Large intestine (tissue), 3 donors: ENCODE data around the gene HRCT1. TPM values are rescaled to one million over a fixed set of nuclear protein-coding genes. Genes with fewer than 3 reads are reported as not detected.
A peak's percentile ranks its signal among the peaks of the same experiment; 100 is the strongest.
"Not testable (repeated sequence)": the region's sequence is repeated elsewhere in the genome, so short reads cannot be mapped to it uniquely, and the experiment has no call there.

Experiments
- DNase-seq, 2 donors: peaks; one replicate each; pipeline versions ENCODE4 v3.0.0 to v3.0.0-alpha.2; 2013
- H3K27ac ChIP-seq: one replicate; pipeline ENCODE4 v1.5.1; 2013; ENCODE audit warnings: low read length
- H3K27me3 ChIP-seq: 2 replicates; pipeline ENCODE4 v1.6.1; 2013; ENCODE audit warnings: low read length; ENCODE audit not compliant: control insufficient read depth, insufficient read depth
- H3K36me3 ChIP-seq: 2 replicates; pipeline ENCODE4 v1.6.1; 2013; ENCODE audit warnings: low read length; ENCODE audit not compliant: control insufficient read depth, insufficient read depth
- H3K4me1 ChIP-seq: one replicate; pipeline ENCODE4 v1.6.1; 2013; ENCODE audit warnings: low read length; ENCODE audit not compliant: control insufficient read depth, insufficient read depth
- H3K4me3 ChIP-seq: one replicate; pipeline ENCODE4 v1.5.1; 2013; ENCODE audit warnings: low read length
- H3K9me3 ChIP-seq: one replicate; pipeline ENCODE4 v1.6.1; 2013; ENCODE audit warnings: mild to moderate bottlenecking, low read depth, low read length, moderate library complexity; ENCODE audit not compliant: control insufficient read depth
- whole genome bisulfite sequencing: methylation state at CpG from one replicate; pipeline ENCODE4 v1.1.5; 2013; ENCODE audit warnings: low lambda C conversion rate; ENCODE audit not compliant: insufficient coverage; 5-methylcytosine and 5-hydroxymethylcytosine counted together
- polyA plus RNA-seq: library from polyadenylated mRNA; unstranded; fragments of 120-200 nt; gene quantifications from one replicate; pipeline ENCODE4 v1.2.1, GENCODE V29; 2013

HRCT1 gene
- polyA plus RNA-seq, 1 donor = 1.6 TPM

DNA sequence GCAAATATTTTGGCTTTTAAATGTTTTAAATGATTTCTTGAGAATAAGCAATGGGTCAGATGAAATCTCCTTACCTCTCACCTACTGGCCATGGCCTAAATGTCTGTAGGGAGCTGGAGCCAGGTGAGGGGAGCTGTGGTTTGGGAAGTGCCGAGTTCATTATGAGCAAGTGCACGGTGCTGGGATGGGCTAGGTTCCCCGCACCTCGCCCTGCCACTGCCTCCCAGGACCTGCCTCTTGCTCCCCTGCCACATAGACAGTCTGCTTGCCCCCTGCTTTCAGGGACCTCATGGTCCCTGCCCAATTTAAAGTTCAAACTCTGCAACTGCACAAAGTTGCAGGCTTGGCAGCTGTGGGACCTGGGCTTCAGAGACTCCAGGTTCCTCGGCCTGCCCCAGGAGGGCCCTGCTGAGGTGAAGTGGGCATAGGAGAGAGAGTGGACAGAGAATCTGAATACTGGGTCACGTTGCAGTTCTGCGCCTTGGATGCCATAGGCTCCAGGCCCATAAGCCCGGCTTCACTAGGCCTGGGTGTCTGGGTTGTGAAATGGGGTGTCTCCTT is 41.2 kb upstream of the HRCT1 start:
- no CpG with 5 or more reads among the region's 8 CpGs for WGBS
- Histone ChIP-seq H3K36me3 (no peaks in the 10 kb centered on the region), H3K27me3 (peaks cover 14% of the 10 kb centered on the region), H3K4me1 (peaks cover 3% of the 10 kb centered on the region), H3K4me3 (no peak overlapping the region), H3K9me3 (no peaks in the 10 kb centered on the region), H3K27ac (no peak overlapping the region)
- no peak for DNase-seq

- Histone ChIP-seq H3K9me3 (no peaks in the 10 kb centered on the region), H3K36me3 (no peaks in the 10 kb centered on the region), H3K27ac (no peak overlapping the region), H3K4me3 (no peak overlapping the region), H3K4me1 (no peaks in the 10 kb centered on the region), H3K27me3 (peaks cover 5% of the 10 kb centered on the region)
- 60% methylated on average over 1 of the region's 4 CpGs for WGBS
- DNase-seq = no peak
These were observed 38.5 kb upstream of the HRCT1 start for GRCh38 chr9:35867538-35867937.

DNA sequence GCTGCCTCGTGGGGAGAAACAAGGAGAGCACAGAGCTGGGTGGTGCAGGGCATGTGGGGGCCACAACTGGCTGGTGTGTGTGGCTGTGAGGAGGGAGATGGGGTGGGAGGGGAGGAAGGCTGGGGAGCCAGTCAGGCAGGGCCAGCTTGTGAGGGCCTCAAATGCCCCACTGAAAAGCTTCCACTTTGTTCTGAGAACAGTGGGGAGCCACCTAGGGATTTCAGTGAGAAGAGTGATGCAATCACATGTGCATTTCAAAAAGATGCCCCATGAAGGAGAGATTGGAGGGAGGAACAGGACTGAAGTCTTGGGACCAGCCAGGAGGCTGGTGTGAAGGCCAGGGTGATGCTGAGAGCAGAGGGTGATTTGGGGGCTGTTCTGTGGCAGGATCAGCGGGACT is 37.1 kb upstream of the HRCT1 start:
- no peaks in the 10 kb centered on the region for H3K36me3 ChIP-seq
- peaks cover 5% of the 10 kb centered on the region for H3K27me3 ChIP-seq
- no CpG with 5 or more reads among the region's 2 CpGs for WGBS
- DNase-seq = no peak
- no peak overlapping the region for H3K27ac ChIP-seq
- H3K4me3 ChIP-seq = no peak overlapping the region
- H3K4me1 ChIP-seq = no peaks in the 10 kb centered on the region
- H3K9me3 ChIP-seq = no peaks in the 10 kb centered on the region

GRCh38 chr9:35869621-35870216 is 36.3 kb upstream of the HRCT1 start:
- no CpG with 5 or more reads among the region's 19 CpGs for WGBS
- no peaks in the 10 kb centered on the region for H3K4me1 ChIP-seq
- peaks cover 2% of the 10 kb centered on the region for H3K27me3 ChIP-seq
- no peak overlapping the region for H3K27ac ChIP-seq
- DNase-seq = no peak
- H3K36me3 ChIP-seq = no peaks in the 10 kb centered on the region
- H3K4me3 ChIP-seq = no peak overlapping the region
- H3K9me3 ChIP-seq = no peaks in the 10 kb centered on the region

DNA sequence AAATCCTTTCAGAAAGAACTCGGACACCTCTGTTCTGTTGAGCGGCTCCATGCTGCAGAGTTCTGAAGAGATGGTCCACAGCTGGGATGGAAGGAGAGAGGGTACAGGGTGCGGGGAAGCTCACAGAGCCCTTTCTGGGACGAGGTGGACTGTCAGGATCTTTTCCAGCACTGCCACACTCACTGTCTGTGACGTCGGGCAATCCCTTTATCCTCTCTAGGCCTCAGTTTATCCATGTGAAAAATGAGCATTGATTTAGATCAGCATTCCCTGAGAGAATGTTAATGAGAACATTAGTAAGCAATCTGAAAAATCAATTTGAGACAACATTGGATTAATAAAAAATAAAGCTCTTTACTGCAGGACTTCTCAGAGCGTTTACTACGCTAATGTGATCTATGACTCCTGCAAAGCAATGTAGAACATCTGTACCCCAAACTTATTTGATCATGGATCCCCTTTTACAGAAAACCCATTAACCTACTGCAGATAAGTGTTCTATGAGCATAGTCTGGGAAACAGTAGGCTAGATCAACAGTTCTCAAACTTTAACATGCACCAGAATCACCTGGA is 35.6 kb upstream of the HRCT1 start, which contains the start of gene OR13J1:
TSS of gene OR13J1 (minus strand) at position 51 of the 573 bp plus-strand sequence. CDS start at position 51, 0 bp downstream.
- WGBS = no CpG with 5 or more reads among the region's 8 CpGs
- Histone ChIP-seq H3K36me3 (no peaks in the 10 kb centered on the region), H3K4me1 (no peaks in the 10 kb centered on the region), H3K9me3 (no peaks in the 10 kb centered on the region), H3K4me3 (no peak within 1 kb of the TSS), H3K27ac (no peak within 1 kb of the TSS), H3K27me3 (peaks cover 2% of the 10 kb centered on the region)
- DNase-seq = no peak

- no peaks in the 10 kb centered on the region for H3K9me3 ChIP-seq
- WGBS = no CpG with 5 or more reads among the region's 3 CpGs
- H3K4me3 ChIP-seq = no peak overlapping the region
- no peak for DNase-seq
- H3K4me1 ChIP-seq = no peaks in the 10 kb centered on the region
- no peaks in the 10 kb centered on the region for H3K36me3 ChIP-seq
- H3K27me3 ChIP-seq = peaks cover 2% of the 10 kb centered on the region
- H3K27ac ChIP-seq = no peak overlapping the region
These were observed 34.5 kb upstream of the HRCT1 start for GRCh38 chr9:35871545-35871944.

- Histone ChIP-seq H3K27ac (no peak overlapping the region), H3K4me3 (no peak overlapping the region), H3K4me1 (no peaks in the 10 kb centered on the region), H3K9me3 (no peaks in the 10 kb centered on the region), H3K36me3 (no peaks in the 10 kb centered on the region), H3K27me3 (peaks cover 2% of the 10 kb centered on the region)
- 70% methylated on average over 2 of the region's 3 CpGs for WGBS
- no peak for DNase-seq
These were observed 33.5 kb upstream of the HRCT1 start for GRCh38 chr9:35872505-35872904.

GRCh38 chr9:35882263-35882848 is 23.6 kb upstream of the HRCT1 start:
- DNase-seq = peak; percentile 67 to 69
- Histone ChIP-seq H3K9me3 (no peaks in the 10 kb centered on the region), H3K27ac (no peak overlapping the region), H3K4me3 (no peak overlapping the region), H3K36me3 (no peaks in the 10 kb centered on the region), H3K4me1 (no peaks in the 10 kb centered on the region), H3K27me3 (no peaks in the 10 kb centered on the region)
- WGBS = 14% methylated on average over 1 of the region's 4 CpGs

- Histone ChIP-seq H3K27ac (no peak overlapping the region), H3K36me3 (no peaks in the 10 kb centered on the region), H3K4me3 (no peak overlapping the region), H3K4me1 (no peaks in the 10 kb centered on the region), H3K9me3 (no peaks in the 10 kb centered on the region), H3K27me3 (no peaks in the 10 kb centered on the region)
- no CpG with 5 or more reads among the region's 3 CpGs for WGBS
- DNase-seq = no peak
These were observed 23.0 kb upstream of the HRCT1 start for GRCh38 chr9:35882996-35883395.

DNA sequence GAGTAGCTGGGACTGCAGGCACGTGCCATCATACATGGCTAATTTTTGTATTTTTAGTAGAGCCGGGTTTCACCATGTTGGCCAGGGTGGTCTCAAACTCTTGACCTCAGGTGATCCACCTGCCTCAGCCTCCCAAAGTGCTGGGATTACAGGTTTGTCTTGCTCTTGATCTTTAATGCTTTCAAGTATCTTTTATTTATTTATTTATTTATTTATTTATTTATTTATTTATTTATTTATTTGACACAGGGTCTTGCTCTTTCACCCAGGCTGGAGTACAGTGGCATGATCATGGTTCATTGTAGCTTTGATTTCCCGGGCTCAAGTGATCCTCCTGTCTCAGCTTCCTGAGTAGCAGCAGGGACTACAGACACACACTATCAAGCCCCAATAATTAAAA is 21.1 kb upstream of the HRCT1 start:
- 67% methylated on average over 1 of the region's 3 CpGs for WGBS
- H3K27me3 ChIP-seq, H3K27ac ChIP-seq, H3K36me3 ChIP-seq, DNase-seq, H3K4me3 ChIP-seq, H3K9me3 ChIP-seq, H3K4me1 ChIP-seq: not testable (repeated sequence)
